IPS-15b (cell line): Measurements from ENCODE around the gene KRT6A.

ENCODE experiments used
- H3K27me3 ChIP-seq: one replicate; pipeline ENCODE4 v1.6.1; 2013; ENCODE audit warnings: low read length; ENCODE audit not compliant: control insufficient read depth, insufficient read depth
- H3K36me3 ChIP-seq: one replicate; pipeline ENCODE4 v1.6.1; 2013; ENCODE audit warnings: low read length; ENCODE audit not compliant: control insufficient read depth, insufficient read depth
- H3K4me1 ChIP-seq: one replicate; pipeline ENCODE4 v1.6.1; 2013; ENCODE audit warnings: mild to moderate bottlenecking, low read length; ENCODE audit not compliant: control insufficient read depth, insufficient read depth
- H3K4me3 ChIP-seq: one replicate; pipeline ENCODE4 v1.5.1; 2013; ENCODE audit warnings: low read depth, low read length
- H3K9ac ChIP-seq: one replicate; pipeline ENCODE4 v1.6.1; 2013; ENCODE audit warnings: low read depth, mild to moderate bottlenecking, low read length
- H3K9me3 ChIP-seq: one replicate; pipeline ENCODE4 v1.6.1; 2013; ENCODE audit warnings: mild to moderate bottlenecking, low read length; ENCODE audit not compliant: control insufficient read depth, insufficient read depth

KRT6A gene

DNA sequence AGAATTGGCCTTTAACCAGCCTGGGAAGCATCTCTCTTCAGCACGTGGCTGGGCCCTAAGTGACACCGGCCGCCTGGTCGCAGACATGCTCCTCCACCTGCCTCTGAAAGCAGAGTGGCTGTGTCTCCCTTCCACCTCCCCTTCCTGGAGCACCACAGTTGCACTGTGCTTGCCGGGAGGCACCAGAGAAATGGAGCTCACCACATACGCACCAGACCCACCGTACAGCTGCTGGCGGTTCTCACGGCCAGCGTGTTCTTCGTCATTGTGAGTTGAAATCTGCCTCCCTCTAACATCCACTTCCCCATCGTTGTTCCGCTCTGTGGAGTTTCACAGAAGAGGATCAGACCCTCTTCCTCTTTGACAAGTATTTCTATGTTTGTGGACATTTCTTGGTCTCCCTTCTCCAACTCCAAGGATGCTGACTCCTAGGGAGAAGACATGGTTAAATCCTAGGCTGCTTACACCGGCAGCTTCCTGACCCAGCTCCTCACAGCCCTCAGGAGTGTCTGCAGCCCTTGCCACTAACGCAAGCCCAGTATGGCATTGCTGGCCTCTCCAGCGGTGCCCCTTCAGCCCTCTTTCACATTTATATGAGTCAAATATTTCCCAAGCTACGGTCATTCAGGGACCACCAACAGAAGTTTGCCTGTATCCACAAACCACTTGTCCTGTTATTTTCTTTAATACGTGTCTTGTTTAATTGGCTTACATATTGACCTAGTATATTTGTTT, 38.7 kb upstream of the KRT6A start:
- Histone ChIP-seq H3K9me3 (no peaks in the 10 kb centered on the region), H3K27me3 (no peaks in the 10 kb centered on the region), H3K4me1 (no peaks in the 10 kb centered on the region), H3K36me3 (no peaks in the 10 kb centered on the region), H3K4me3 (no peak overlapping the region), H3K9ac (no peak overlapping the region)

DNA sequence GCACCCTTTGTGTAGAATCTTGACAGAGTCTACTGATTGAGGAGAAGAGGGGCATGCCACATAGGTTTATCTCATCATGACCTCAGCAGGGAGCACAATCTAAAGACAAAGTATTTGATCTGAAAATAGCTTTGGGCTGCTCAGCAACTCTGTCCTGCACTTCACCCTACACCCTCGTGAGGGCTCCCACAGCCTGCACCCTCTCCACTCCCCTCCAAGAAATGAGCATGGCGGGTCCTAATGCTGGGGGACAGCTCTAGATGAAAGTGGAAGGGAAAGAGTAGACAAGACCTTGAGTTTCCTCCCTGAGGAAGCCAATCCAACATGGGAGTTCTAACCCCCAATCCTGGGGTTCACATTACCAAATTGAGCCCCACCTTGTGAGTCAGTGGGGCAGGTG, 37.8 kb upstream of the KRT6A start:
- Histone ChIP-seq H3K27me3 (no peaks in the 10 kb centered on the region), H3K36me3 (no peaks in the 10 kb centered on the region), H3K4me3 (no peak overlapping the region), H3K9ac (no peak overlapping the region), H3K4me1 (no peaks in the 10 kb centered on the region), H3K9me3 (no peaks in the 10 kb centered on the region)

DNA sequence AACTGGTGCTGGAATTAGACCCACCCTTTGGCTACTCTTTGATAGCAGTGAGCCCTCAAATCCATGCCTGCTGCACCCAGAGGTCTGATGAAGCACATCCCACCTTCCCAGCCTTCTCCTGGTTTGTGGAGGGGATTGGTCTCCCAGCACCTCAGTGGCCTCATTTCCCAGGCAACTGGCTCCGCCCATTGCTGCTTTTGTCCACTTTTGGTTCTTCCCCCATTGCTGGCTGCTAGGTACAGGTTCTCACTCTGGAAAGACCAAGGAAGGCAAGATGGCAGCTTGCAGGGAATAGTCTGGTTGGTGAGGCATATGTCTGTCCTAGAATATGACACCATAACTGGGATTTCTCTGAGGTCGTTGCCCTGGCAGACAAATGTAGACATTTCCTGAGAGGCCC, 37.3 kb upstream of the KRT6A start:
- H3K27me3 ChIP-seq: no peaks in the 10 kb centered on the region
- H3K9ac ChIP-seq: no peak overlapping the region
- H3K9me3 ChIP-seq: no peaks in the 10 kb centered on the region

DNA sequence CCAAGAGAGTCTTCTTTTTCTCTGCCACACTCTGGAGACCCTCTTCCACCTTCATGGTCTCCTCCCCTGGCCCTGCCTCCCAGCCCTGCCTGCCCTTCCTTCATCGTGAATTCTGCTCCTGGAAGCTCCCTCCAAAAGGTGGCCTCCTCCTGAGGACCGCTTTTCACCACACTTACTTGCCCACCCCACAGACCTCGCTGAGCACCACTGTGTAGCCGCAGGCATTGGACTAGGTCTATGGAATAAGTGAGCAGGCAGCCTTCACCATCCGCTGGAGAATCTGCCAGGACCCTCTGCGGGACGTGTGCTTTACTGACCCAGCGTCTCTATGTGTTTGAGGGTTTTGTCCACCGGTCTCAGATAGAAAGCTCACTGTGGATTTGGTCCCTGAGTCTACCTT, 36.8 kb upstream of the KRT6A start:
- no peaks in the 10 kb centered on the region for H3K27me3 ChIP-seq
- no peak overlapping the region for H3K4me3 ChIP-seq
- no peaks in the 10 kb centered on the region for H3K9me3 ChIP-seq
- H3K9ac ChIP-seq: no peak overlapping the region
- no peaks in the 10 kb centered on the region for H3K4me1 ChIP-seq
- no peaks in the 10 kb centered on the region for H3K36me3 ChIP-seq

More for the DNA sequence above, 37.3 kb upstream of the KRT6A start:
- no peak overlapping the region for H3K4me3 ChIP-seq
- H3K4me1 ChIP-seq: no peaks in the 10 kb centered on the region
- no peaks in the 10 kb centered on the region for H3K36me3 ChIP-seq

DNA sequence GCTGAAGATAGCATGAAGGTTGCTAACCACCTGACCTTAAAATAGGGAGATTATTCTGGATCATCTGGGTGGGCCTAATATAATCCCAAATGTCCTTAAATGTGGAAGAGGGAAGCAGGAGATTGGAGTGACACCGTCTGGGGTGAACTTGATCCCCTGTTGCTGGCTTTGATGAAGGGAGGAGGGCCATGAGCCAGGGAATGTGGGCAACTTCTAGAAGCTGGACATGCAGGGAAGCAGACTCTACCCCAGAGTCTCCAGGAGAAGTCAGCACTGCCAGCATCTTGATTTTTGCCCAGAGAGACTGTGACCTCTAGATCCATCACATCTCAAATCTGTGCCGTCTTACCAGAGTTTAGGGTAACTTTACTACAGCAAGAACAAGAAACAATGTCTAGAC, 36.4 kb upstream of the KRT6A start:
- H3K36me3 ChIP-seq: no peaks in the 10 kb centered on the region
- no peak overlapping the region for H3K9ac ChIP-seq
- H3K4me3 ChIP-seq: no peak overlapping the region
- H3K9me3 ChIP-seq: no peaks in the 10 kb centered on the region
- H3K27me3 ChIP-seq: no peaks in the 10 kb centered on the region
- no peaks in the 10 kb centered on the region for H3K4me1 ChIP-seq

DNA sequence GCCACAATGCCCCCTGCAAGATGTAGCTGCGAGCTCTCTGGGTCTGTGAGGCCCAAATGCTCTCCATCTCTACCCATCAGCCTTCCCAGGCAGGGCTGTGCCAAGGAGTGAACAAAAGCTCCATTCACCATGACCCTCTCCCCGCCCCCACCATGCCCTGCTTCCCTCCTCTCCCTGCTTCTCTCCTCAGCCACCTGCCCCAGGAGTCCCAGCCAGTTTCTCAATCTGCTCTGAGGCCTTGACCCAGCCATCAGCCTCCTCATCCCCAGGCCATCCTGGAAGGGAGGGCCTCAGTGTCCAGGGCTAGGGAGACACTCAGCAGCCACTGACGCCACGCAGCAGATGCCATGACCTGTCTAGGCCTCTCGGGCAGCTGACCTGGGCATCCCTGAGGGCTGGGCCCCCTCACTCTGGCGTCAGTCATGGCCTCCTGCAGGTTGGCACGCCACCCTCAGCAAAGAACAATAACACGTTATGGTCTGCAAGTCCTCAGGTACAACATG, 35.6 kb upstream of the KRT6A start:
- no peaks in the 10 kb centered on the region for H3K9me3 ChIP-seq
- no peak overlapping the region for H3K4me3 ChIP-seq
- no peak overlapping the region for H3K9ac ChIP-seq
- no peaks in the 10 kb centered on the region for H3K4me1 ChIP-seq
- no peaks in the 10 kb centered on the region for H3K27me3 ChIP-seq
- no peaks in the 10 kb centered on the region for H3K36me3 ChIP-seq

DNA sequence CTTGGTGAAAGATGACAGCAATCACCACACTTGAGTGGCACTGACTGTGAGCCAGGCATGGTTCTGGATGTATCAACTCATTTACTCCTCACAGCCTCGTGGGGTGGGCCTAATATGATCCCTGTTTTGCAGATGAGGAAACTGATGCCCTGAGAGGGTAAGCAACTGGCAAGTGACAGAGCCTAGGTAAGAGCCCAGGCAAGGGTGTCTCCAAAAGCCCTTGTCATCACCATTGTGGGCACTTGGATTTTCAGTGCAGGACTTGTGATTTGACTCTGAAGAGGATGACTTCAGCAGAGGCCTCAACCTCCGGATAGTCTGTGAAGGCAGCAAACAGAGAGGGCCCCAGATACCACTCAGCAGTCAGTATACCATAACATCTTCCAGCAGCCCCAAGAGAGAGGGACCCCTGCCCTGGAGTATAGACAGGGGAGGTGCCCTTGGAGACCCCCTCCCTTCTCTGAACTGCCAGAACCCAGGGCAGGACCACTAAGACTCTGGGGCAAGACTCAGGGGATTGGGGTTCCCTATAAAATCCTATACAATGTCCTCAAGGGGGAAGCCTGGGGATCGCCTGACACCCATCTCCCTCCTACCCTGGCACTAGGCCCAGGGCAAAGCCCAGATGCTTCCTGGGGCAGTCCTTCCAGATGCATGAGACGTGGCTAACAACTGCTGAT, 34.2 kb upstream of the KRT6A start:
- H3K4me1 ChIP-seq: no peaks in the 10 kb centered on the region
- no peaks in the 10 kb centered on the region for H3K9me3 ChIP-seq
- no peak overlapping the region for H3K4me3 ChIP-seq
- H3K27me3 ChIP-seq: no peaks in the 10 kb centered on the region
- no peaks in the 10 kb centered on the region for H3K36me3 ChIP-seq
- no peak overlapping the region for H3K9ac ChIP-seq

DNA sequence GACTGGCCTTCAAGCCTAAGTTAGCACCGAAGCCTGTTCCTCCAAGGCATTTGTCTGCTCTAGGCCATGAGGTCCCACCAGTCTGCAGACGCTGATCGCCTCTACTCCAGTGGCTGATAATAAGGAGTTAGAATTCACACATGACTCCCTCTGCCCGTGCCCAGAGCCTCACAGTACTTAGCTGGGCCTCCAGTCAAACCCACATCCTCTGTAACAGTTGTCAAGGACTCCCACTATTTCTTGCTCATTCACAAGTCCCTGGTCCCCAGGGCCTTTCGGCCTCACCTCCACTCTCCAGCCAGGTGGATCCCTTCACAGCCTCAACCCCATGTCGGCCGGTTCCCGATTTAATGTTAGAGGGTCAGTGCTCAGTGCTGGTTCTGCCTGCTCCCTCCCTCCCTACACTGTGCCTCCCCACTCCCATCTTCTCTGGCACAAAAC, 33.5 kb upstream of the KRT6A start:
- H3K9me3 ChIP-seq: no peaks in the 10 kb centered on the region
- no peak overlapping the region for H3K9ac ChIP-seq
- H3K27me3 ChIP-seq: no peaks in the 10 kb centered on the region
- H3K4me3 ChIP-seq: no peak overlapping the region
- H3K36me3 ChIP-seq: no peaks in the 10 kb centered on the region
- H3K4me1 ChIP-seq: no peaks in the 10 kb centered on the region

DNA sequence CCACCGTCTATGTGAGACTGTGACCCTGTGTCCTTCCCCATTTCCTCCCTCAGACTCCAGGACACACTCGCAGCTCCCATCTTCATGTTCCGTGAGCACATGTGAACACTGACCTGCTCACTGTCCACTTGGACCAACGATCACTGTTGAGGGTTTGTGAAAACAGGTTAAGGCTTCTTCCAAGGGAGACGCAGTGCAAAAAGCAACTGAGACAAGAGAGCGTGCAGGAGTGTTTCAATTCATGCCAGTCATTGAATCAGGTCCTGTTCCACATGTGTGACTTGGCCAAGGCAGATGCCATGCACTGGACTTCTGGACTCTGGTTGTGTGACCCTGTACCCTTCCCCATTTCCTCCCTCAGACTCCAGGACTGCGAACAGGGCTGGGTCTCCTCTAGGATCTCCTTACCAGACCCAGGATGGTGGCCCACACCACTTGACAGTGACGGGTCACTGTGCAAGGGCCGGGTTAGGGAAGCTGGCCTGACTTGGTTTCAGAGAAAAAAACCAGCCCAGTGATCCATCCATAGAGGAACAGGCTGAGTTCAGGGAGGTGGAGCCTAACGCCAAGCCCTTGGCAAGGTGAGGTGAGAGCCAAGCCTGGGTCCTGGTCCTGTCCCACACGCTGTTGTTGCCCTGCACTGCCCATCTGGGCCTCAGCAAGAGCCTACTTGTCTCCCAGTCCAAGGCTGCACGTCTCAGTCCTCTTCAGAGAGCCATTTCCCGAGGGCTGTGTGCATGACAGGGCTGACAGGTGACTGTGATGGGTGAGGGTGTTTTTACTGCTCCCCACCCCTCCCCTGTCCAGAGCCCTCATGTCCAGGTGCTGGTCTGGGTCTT, 32.8 kb upstream of the KRT6A start:
- Histone ChIP-seq H3K9ac (no peak overlapping the region), H3K27me3 (no peaks in the 10 kb centered on the region), H3K4me1 (no peaks in the 10 kb centered on the region), H3K9me3 (no peaks in the 10 kb centered on the region), H3K36me3 (no peaks in the 10 kb centered on the region), H3K4me3 (no peak overlapping the region)

DNA sequence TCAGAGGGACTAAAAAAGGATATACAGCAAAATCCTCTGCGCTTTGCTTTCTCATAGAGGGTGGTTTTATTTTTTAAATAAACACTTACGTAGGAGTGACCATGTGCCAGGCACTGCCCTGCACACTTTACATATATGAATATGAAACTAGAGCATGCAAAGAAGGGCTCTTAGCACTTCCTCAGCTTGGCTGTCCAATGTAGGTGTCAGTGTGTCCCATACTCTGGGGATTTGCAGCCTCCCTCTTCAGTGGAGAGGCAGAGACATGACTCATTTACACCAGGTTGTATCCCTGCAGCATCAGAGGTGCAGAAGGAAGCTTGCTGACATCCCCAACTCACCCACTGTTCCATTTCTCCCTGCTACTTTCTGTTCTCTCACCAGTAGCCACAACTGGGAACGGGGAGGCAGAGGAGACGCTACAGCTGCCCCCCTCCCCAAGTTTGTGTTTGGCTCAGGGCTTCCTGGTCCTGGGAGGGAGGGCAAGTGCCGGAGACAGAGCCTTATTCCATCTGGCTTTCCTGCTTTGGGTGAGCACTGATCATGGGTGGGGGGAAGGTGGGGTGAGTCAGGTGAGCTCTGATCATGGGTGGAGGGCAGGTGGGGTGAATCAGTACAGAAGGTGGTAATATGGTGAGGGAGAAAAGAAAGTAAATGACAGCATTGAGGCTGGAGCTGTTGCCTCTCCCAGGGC, 32.0 kb upstream of the KRT6A start:
- no peak overlapping the region for H3K4me3 ChIP-seq
- H3K9ac ChIP-seq: no peak overlapping the region
- no peaks in the 10 kb centered on the region for H3K4me1 ChIP-seq

DNA sequence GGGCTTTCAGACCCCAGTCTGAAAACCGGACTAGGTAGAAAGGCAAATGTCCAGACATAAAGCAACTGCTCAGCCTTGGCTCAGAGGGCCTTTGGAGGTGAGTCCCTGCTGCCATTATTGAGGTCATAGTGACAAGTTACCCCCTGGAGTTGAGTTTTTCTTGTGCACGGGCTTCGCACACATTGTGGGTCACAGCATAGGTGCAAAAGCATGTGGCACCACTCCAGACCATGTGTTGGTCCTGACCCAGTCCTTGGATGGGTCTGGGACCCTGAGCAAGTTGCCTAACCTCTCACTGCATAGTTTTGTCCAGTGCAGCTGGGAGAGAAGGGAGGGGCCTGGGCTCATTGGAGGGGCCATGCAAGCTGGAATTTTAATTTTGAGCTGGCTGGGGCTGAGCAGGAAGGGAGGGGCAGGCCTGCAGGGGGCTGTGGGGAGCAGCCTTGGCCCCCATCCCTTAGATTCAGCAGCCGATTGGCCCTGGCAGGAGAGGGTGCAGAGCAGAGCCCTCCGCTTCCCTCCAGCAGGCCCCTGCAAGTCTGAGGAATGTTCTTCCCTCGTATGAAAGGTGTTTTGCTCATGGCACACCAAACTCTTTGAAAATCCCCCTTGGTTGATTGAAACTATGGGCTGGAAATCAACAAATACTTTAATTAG, 31.3 kb upstream of the KRT6A start:
- Histone ChIP-seq H3K36me3 (no peaks in the 10 kb centered on the region), H3K9me3 (no peaks in the 10 kb centered on the region), H3K27me3 (no peaks in the 10 kb centered on the region), H3K9ac (no peak overlapping the region), H3K4me1 (no peaks in the 10 kb centered on the region), H3K4me3 (no peak overlapping the region)

More for the DNA sequence above, 32.0 kb upstream of the KRT6A start:
- Histone ChIP-seq H3K36me3 (no peaks in the 10 kb centered on the region), H3K9me3 (no peaks in the 10 kb centered on the region), H3K27me3 (no peaks in the 10 kb centered on the region)
